HG02943 (cell line): ENCODE results near the gene DHRS13.
"Not testable (repeated sequence)": the region's sequence is repeated elsewhere in the genome, so short reads cannot be mapped to it uniquely, and the experiment has no call there.

ENCODE experiments used
- ATAC-seq: cut with Tn5 transposase; IDR thresholded peaks from one replicate; pipeline ENCODE4 v1.9.1; 2021; ENCODE audit warnings: mild to moderate bottlenecking, low read depth, moderate library complexity; ENCODE audit not compliant: unreplicated experiment

Gene DHRS13

GRCh38 chr17:28937044-28937729, 34.3 kb upstream of the DHRS13 start:
- no peak for ATAC-seq

GRCh38 chr17:28935744-28936460, 33.0 kb upstream of the DHRS13 start:
- no peak for ATAC-seq

GRCh38 chr17:28934508-28934907, 31.6 kb upstream of the DHRS13 start:
- ATAC-seq, result not testable (repeated sequence)

- no peak for ATAC-seq
These were observed 26.9 kb upstream of the DHRS13 start for GRCh38 chr17:28929787-28930186.

GRCh38 chr17:28928061-28928460, 25.2 kb upstream of the DHRS13 start:
- ATAC-seq, result no peak

GRCh38 chr17:28926786-28927185, 23.9 kb upstream of the DHRS13 start:
- ATAC-seq, result no peak

GRCh38 chr17:28926366-28926765, 23.5 kb upstream of the DHRS13 start:
- no peak for ATAC-seq

GRCh38 chr17:28925912-28926365, 23.1 kb upstream of the DHRS13 start:
- ATAC-seq, result no peak

GRCh38 chr17:28920201-28920600, 17.3 kb upstream of the DHRS13 start:
- no peak for ATAC-seq

GRCh38 chr17:28918295-28918694, 15.4 kb upstream of the DHRS13 start:
- no peak for ATAC-seq

- no peak for ATAC-seq
These were observed 14.6 kb upstream of the DHRS13 start for GRCh38 chr17:28917465-28917864.

- ATAC-seq, result no peak
These were observed 14.2 kb upstream of the DHRS13 start for GRCh38 chr17:28917029-28917428.

- ATAC-seq, result no peak
These were observed 13.5 kb upstream of the DHRS13 start for GRCh38 chr17:28916302-28916934.

GRCh38 chr17:28912938-28913333, 10.1 kb upstream of the DHRS13 start:
- no peak for ATAC-seq

- ATAC-seq, result no peak
These were observed 9.5 kb upstream of the DHRS13 start for GRCh38 chr17:28912281-28912937.

- no peak for ATAC-seq
These were observed 8.6 kb upstream of the DHRS13 start for GRCh38 chr17:28911411-28912045.

GRCh38 chr17:28910534-28910933, 7.7 kb upstream of the DHRS13 start:
- no peak for ATAC-seq

GRCh38 chr17:28908640-28909167, 5.8 kb upstream of the DHRS13 start:
- ATAC-seq, result no peak

GRCh38 chr17:28907709-28908475, 5.0 kb upstream of the DHRS13 start:
- ATAC-seq, result no peak
